K562 (cell line): ENCODE results near the gene RASSF7. TPM values are rescaled to one million over a fixed set of nuclear protein-coding genes. Genes with fewer than 3 reads are reported as not detected.

Experiments used
- ATAC-seq: fragments of 200-7000 bp; cut with Tn5 transposase; 3 replicates; pipeline ENCODE4 v1.9.1; 2020; ENCODE audit warnings: moderate library complexity
- BruUV-seq: library from RNA; stranded (reverse); fragments of 400-500 nt; replicated peaks from 2 replicates; lab custom pipeline; 2021; lab: Mats Ljungman, UMichigan
- CTCF ChIA-PET: fragments of 300-600 bp; formaldehyde crosslinking; extraction: SDS; loops from one replicate; lab custom pipeline; 2021; ENCODE audit warnings: low intra/inter-chr PET ratio; lab: Yijun Ruan, JAX
- POLR2A ChIA-PET: fragments of 300-600, 350-650 bp; sonication (Branson Sonifier 250); formaldehyde crosslinking; extraction: SDS; loops from one replicate; lab custom pipeline; 2021; ENCODE audit warnings: antibody characterized with exemption, inconsistent platforms; lab: Yijun Ruan, JAX
- DNase-seq, 4 experiments: peaks; one replicate each; pipeline versions ENCODE4 v3.0.0 to v3.0.0-alpha.2; 2011 to 2018; ENCODE audit warnings: low spot score in 3 of 4, mixed read lengths in 3 of 4; ENCODE audit errors: extremely low read depth in 1 of 4
- FAIRE-seq: peaks from 2 replicates; lab custom pipeline; 2011; peaks lifted over from hg19 to GRCh38; lab: Jason Lieb, UNC
- H2AFZ ChIP-seq: 2 replicates; pipeline ENCODE4 v1.6.0; 2011; ENCODE audit warnings: low read depth, low read length, control low read depth, inconsistent platforms
- H3K27ac ChIP-seq: fragments of 200-600 bp; 3 replicates; pipeline ENCODE4 v1.8.0; 2011; ENCODE audit warnings: low read depth, mild to moderate bottlenecking, control low read depth, inconsistent platforms, low read length, moderate library complexity, mixed read lengths; ENCODE audit errors: extremely low read depth
- H3K27me3 ChIP-seq, 2 experiments: fragments of 300-600 bp in 1 of 2; 2 replicates in 1 of 2; 3 replicates in 1 of 2; pipeline versions ENCODE4 v1.6.0 to v1.8.0; 2011; ENCODE audit warnings: inconsistent platforms in 2 of 2, low read length in 2 of 2, mild to moderate bottlenecking in 1 of 2, mixed read lengths in 1 of 2, moderate library complexity in 1 of 2; ENCODE audit not compliant: control insufficient read depth in 2 of 2, insufficient read depth in 2 of 2
- H3K36me3 ChIP-seq: fragments of 300-600 bp; 3 replicates; pipeline ENCODE4 v1.8.0; 2011; ENCODE audit warnings: mild to moderate bottlenecking, low read length, inconsistent platforms; ENCODE audit not compliant: control insufficient read depth, insufficient read depth
- H3K4me1 ChIP-seq, 2 experiments: fragments of 200-600 bp in 1 of 2; replicated peaks in 1 of 2; 2 replicates in 1 of 2; 3 replicates in 1 of 2; pipeline versions ENCODE4 v1.5.1 to v1.8.0; 2011; ENCODE audit warnings: inconsistent platforms in 2 of 2, low read length in 2 of 2, mild to moderate bottlenecking in 1 of 2, mixed read lengths in 1 of 2, moderate library complexity in 1 of 2; ENCODE audit not compliant: control insufficient read depth in 2 of 2, insufficient read depth in 2 of 2
- H3K4me2 ChIP-seq: 2 replicates; pipeline ENCODE4 v1.6.1; 2011; ENCODE audit warnings: low read length, control low read depth, inconsistent platforms, mixed read lengths; ENCODE audit not compliant: insufficient read depth
- H3K4me3 ChIP-seq: fragments of 200-600 bp; sonication (generic), shearing (Covaris generic); 2 replicates; pipeline ENCODE4 v1.5.1; 2016; ENCODE audit warnings: control low read depth, inconsistent platforms
- H3K79me2 ChIP-seq: fragments of 200-600 bp; 3 replicates; pipeline ENCODE4 v1.8.0; 2011; ENCODE audit warnings: low read length, inconsistent platforms; ENCODE audit not compliant: control insufficient read depth, insufficient read depth
- H3K9ac ChIP-seq, 2 experiments: 2 replicates each; pipeline versions ENCODE4 v1.6.0 to v1.6.1; 2011; ENCODE audit warnings: low read depth in 2 of 2, low read length in 2 of 2, control low read depth in 1 of 2, inconsistent platforms in 1 of 2, mild to moderate bottlenecking in 1 of 2, mixed read lengths in 1 of 2; ENCODE audit not compliant: insufficient read depth in 1 of 2
- H3K9me1 ChIP-seq: one replicate; pipeline ENCODE4 v1.6.0; 2011; ENCODE audit warnings: inconsistent platforms, mild to moderate bottlenecking, low read length, moderate library complexity; ENCODE audit not compliant: control insufficient read depth, insufficient read depth
- H3K9me3 ChIP-seq: replicated peaks from 2 replicates; pipeline ENCODE4 v1.5.1; 2011; ENCODE audit warnings: low read depth, low read length, inconsistent platforms; ENCODE audit not compliant: control insufficient read depth, insufficient read depth
- H4K20me1 ChIP-seq: replicated peaks from 2 replicates; pipeline ENCODE4 v1.6.1; 2011; ENCODE audit warnings: low read length, inconsistent platforms, mixed read lengths; ENCODE audit not compliant: control insufficient read depth, insufficient read depth
- CBX1 ChIP-seq: sonication (generic); IDR thresholded peaks from 2 replicates; pipeline ENCODE4 v1.6.1; 2016; ENCODE audit warnings: antibody characterized with exemption, low read depth, mild to moderate bottlenecking
- CEBPG ChIP-seq, 3 experiments: fragments of 200-800 bp in 1 of 3; sonication (Bioruptor generic) in 1 of 3; sonication (generic) in 1 of 3; formaldehyde crosslinking in 1 of 3; IDR thresholded peaks in 2 of 3; conservative IDR thresholded peaks in 1 of 3; 2 replicates each; pipeline versions ENCODE4 v1.6.1 to v1.8.0; 2016 to 2022; ENCODE audit warnings: missing compliant biosample characterization in 2 of 3, missing genetic modification characterization in 2 of 3, mild to moderate bottlenecking in 1 of 3, missing genetic modification reagents in 1 of 3
- L3MBTL2 ChIP-seq: fragments of 450-650 bp; IDR thresholded peaks from 2 replicates; pipeline ENCODE4 v1.6.1; 2016; ENCODE audit warnings: mild to moderate bottlenecking, moderate library complexity
- WGBS: fragments of 100-300 bp; shearing (Covaris generic); methylation state at CpG from one replicate; pipeline ENCODE4 v1.1.6; 2016; ENCODE audit warnings: low coverage, mixed read lengths; ENCODE audit not compliant: insufficient coverage; ENCODE audit errors: missing lambda C conversion rate; 5-methylcytosine and 5-hydroxymethylcytosine counted together
- in situ Hi-C: fragments of 300-500 bp; cut with MboI; formaldehyde crosslinking; loops from 4 replicates; pipeline ENCODE4 v1.15.0; 2018; ENCODE audit warnings: inconsistent platforms, mixed read lengths
- intact Hi-C: fragments of 100-400 bp; cut with micrococcal nuclease; formaldehyde crosslinking; loops from 2 replicates; pipeline ENCODE4 v1.14.2; 2022
- polyA plus RNA-seq, 8 experiments: library from polyadenylated mRNA; depleted of rRNA in 4 of 8; stranded (reverse) in 5 of 8; unstranded in 3 of 8; fragments of >200 nt; fragmentation: Nextera tagmentation in 2 of 8; fragmentation: Illumina TruSeq in 1 of 8; extraction: Ambion mirVana in 2 of 8; extraction: Trizol in 1 of 8; gene quantifications; 2 replicates each; pipeline versions ENCODE4 v1.2.1 to v1.2.3, GENCODE V29; 2011 to 2014; ENCODE audit warnings: inconsistent platforms in 1 of 8, missing spikeins in 1 of 8
- total RNA-seq, 7 experiments: library from RNA; depleted of rRNA in 6 of 7; stranded (reverse); fragments of >200 nt in 6 of 7; fragmentation: Illumina TruSeq in 2 of 7; extraction: Trizol in 2 of 7; gene quantifications; 2 replicates each; pipeline versions ENCODE4 v1.2.1 to v1.2.3, GENCODE V29; 2011 to 2021; ENCODE audit warnings: low replicate concordance in 1 of 7
- TF ChIP-seq, protein P1 (sequence below): fragments of 450-650 bp; IDR thresholded peaks from 2 replicates; pipeline ENCODE4 v1.6.1; 2017; ENCODE audit warnings: antibody characterized with exemption, mild to moderate bottlenecking
- TF ChIP-seq, protein P2 (sequence below): sonication (generic); formaldehyde crosslinking; IDR thresholded peaks from 2 replicates; pipeline ENCODE4 v1.8.1; 2023; ENCODE audit warnings: mild to moderate bottlenecking, missing genetic modification reagents
- TF ChIP-seq, protein P3 (sequence below): fragments of 250-450 bp; sonication (Bioruptor Pico); IDR thresholded peaks from 2 replicates; pipeline ENCODE4 v1.4.0; 2020; ENCODE audit warnings: mild to moderate bottlenecking, moderate library complexity, borderline replicate concordance
- TF ChIP-seq, protein P4 (sequence below), 2 experiments: fragments of 450-650 bp; IDR thresholded peaks; 2 replicates each; pipeline ENCODE4 v1.6.1; 2016
- TF ChIP-seq, protein P5 (sequence below): sonication (generic); formaldehyde crosslinking; IDR thresholded peaks from 2 replicates; pipeline ENCODE4 v1.9.0; 2022; ENCODE audit warnings: mild to moderate bottlenecking, missing genetic modification reagents

The RASSF7 gene
- total and polyA plus RNA-seq, 9 of the 15 experiments (the other 6 are each of a cell fraction or from before 2014, with no cell fraction given) = 0.41 to 45.2 (median 18.6) TPM

DNA sequence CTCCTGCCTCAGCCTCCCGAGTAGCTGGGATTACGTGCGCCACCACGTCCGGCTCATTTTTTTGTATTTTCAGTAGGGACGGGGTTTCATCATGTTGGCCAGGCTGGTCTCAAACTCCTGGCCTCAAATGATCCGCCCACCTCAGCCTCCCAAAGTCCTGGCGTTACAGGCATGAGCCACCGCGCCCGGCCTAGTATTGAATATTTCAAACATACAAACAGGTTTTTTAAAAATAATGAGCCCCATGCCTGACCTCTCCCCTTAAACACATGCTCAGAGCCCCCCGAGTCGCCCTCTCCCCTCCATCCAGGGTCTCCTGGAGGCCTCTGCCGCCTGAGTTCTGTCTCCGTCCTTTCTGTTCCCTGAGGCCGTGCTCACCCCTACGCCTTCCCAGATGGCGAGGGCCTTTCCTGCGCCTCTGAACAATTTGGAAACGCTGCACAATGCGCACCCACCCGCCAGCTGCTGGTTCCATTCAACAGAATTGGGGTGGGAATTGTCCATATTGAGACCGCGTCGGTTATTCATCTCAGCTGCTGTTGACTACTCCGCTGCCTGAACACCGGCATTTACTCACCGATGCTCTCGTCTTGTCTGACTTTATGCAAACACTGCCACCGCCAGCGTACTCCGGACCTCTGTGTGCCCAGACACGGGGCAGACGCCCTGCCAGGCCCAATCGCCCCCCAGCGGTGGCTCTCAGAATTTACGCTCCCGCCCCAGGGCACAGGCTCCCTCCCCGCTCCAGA is 40.2 kb upstream of the RASSF7 start:
- Histone ChIP-seq H3K4me3 (no peak overlapping the region), H3K9me1 (no peaks in the 10 kb centered on the region), H3K9me3 (peaks cover 8% of the 10 kb centered on the region; the same call in 1 of the 2 replicates), H2AFZ (no peak overlapping the region), H3K9ac (no peak overlapping the region), H3K27me3 (no peaks in the 10 kb centered on the region), H3K79me2 (no peaks in the 10 kb centered on the region)
- no peak for FAIRE-seq
- in situ Hi-C loops = no loop called here
- TSS peak; percentile 31 for BruUV-seq
- CTCF ChIA-PET = no interaction called here
- DNase-seq = no peak
- intact Hi-C loops = no loop called here
- TF ChIP-seq, protein P1, sequence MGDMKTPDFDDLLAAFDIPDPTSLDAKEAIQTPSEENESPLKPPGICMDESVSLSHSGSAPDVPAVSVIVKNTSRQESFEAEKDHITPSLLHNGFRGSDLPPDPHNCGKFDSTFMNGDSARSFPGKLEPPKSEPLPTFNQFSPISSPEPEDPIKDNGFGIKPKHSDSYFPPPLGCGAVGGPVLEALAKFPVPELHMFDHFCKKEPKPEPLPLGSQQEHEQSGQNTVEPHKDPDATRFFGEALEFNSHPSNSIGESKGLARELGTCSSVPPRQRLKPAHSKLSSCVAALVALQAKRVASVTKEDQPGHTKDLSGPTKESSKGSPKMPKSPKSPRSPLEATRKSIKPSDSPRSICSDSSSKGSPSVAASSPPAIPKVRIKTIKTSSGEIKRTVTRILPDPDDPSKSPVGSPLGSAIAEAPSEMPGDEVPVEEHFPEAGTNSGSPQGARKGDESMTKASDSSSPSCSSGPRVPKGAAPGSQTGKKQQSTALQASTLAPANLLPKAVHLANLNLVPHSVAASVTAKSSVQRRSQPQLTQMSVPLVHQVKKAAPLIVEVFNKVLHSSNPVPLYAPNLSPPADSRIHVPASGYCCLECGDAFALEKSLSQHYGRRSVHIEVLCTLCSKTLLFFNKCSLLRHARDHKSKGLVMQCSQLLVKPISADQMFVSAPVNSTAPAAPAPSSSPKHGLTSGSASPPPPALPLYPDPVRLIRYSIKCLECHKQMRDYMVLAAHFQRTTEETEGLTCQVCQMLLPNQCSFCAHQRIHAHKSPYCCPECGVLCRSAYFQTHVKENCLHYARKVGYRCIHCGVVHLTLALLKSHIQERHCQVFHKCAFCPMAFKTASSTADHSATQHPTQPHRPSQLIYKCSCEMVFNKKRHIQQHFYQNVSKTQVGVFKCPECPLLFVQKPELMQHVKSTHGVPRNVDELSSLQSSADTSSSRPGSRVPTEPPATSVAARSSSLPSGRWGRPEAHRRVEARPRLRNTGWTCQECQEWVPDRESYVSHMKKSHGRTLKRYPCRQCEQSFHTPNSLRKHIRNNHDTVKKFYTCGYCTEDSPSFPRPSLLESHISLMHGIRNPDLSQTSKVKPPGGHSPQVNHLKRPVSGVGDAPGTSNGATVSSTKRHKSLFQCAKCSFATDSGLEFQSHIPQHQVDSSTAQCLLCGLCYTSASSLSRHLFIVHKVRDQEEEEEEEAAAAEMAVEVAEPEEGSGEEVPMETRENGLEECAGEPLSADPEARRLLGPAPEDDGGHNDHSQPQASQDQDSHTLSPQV = no peak
- TF ChIP-seq, protein P2, sequence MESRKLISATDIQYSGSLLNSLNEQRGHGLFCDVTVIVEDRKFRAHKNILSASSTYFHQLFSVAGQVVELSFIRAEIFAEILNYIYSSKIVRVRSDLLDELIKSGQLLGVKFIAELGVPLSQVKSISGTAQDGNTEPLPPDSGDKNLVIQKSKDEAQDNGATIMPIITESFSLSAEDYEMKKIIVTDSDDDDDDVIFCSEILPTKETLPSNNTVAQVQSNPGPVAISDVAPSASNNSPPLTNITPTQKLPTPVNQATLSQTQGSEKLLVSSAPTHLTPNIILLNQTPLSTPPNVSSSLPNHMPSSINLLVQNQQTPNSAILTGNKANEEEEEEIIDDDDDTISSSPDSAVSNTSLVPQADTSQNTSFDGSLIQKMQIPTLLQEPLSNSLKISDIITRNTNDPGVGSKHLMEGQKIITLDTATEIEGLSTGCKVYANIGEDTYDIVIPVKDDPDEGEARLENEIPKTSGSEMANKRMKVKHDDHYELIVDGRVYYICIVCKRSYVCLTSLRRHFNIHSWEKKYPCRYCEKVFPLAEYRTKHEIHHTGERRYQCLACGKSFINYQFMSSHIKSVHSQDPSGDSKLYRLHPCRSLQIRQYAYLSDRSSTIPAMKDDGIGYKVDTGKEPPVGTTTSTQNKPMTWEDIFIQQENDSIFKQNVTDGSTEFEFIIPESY (CRISPR knock-in tag) = peak; percentile 91
- TF ChIP-seq, protein P3, sequence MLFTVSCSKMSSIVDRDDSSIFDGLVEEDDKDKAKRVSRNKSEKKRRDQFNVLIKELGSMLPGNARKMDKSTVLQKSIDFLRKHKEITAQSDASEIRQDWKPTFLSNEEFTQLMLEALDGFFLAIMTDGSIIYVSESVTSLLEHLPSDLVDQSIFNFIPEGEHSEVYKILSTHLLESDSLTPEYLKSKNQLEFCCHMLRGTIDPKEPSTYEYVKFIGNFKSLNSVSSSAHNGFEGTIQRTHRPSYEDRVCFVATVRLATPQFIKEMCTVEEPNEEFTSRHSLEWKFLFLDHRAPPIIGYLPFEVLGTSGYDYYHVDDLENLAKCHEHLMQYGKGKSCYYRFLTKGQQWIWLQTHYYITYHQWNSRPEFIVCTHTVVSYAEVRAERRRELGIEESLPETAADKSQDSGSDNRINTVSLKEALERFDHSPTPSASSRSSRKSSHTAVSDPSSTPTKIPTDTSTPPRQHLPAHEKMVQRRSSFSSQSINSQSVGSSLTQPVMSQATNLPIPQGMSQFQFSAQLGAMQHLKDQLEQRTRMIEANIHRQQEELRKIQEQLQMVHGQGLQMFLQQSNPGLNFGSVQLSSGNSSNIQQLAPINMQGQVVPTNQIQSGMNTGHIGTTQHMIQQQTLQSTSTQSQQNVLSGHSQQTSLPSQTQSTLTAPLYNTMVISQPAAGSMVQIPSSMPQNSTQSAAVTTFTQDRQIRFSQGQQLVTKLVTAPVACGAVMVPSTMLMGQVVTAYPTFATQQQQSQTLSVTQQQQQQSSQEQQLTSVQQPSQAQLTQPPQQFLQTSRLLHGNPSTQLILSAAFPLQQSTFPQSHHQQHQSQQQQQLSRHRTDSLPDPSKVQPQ = no peak
- TF ChIP-seq, protein P4, sequence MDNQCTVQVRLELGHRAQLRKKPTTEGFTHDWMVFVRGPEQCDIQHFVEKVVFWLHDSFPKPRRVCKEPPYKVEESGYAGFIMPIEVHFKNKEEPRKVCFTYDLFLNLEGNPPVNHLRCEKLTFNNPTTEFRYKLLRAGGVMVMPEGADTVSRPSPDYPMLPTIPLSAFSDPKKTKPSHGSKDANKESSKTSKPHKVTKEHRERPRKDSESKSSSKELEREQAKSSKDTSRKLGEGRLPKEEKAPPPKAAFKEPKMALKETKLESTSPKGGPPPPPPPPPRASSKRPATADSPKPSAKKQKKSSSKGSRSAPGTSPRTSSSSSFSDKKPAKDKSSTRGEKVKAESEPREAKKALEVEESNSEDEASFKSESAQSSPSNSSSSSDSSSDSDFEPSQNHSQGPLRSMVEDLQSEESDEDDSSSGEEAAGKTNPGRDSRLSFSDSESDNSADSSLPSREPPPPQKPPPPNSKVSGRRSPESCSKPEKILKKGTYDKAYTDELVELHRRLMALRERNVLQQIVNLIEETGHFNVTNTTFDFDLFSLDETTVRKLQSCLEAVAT (IDR thresholded peaks at IDR 0.05) = no peak
- TF ChIP-seq CEBPG (CRISPR knock-in tag; IDR thresholded peaks at IDR 0.05) = peak; percentile 51; the same call in 1 of the 2 replicates
- no peak for TF ChIP-seq CEBPG (tag; conservative IDR thresholded peaks at IDR 0.05 in 1 of 2, IDR thresholded peaks at IDR 0.05 in 1 of 2)
- no peak for TF ChIP-seq L3MBTL2
- TF ChIP-seq CBX1 = no peak
- TF ChIP-seq, protein P5, sequence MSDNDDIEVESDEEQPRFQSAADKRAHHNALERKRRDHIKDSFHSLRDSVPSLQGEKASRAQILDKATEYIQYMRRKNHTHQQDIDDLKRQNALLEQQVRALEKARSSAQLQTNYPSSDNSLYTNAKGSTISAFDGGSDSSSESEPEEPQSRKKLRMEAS (CRISPR knock-in tag) = no peak
- TF ChIP-seq, all 486 proteins: peak for 2
- H3K36me3 ChIP-seq = no peaks in the 10 kb centered on the region
- WGBS = 93% methylated on average over 35 of the region's 39 CpGs
- POLR2A ChIA-PET = interaction anchor here (0.6 to 1.1 kb wide), 2 partner anchors 12 to 79 kb away, joined by 3 to 5 read pairs; partner anchors contain the start of gene ANO9
- H3K27ac ChIP-seq = no peak overlapping the region
- H4K20me1 ChIP-seq = no peaks in the 10 kb centered on the region
- no peak for ATAC-seq
- H3K4me1 ChIP-seq = peaks cover 0 to 17% of the 10 kb centered on the region in 2 experiments; a peak in 3 of 5 replicates
- H3K4me2 ChIP-seq = no peak overlapping the region
